ENCODE data around the gene NTSR2.

GRCh38 chr2:11617984-11618707, 51.8 kb downstream of the NTSR2 start:
- no peak for TF ChIP-seq POLR2AphosphoS5 (IDR thresholded peaks at IDR 0.05; ENCODE audit: borderline replicate concordance, low read depth, low read length)
- TF ChIP-seq EZH2 (IDR thresholded peaks at IDR 0.05): no peak
- TF ChIP-seq FOXP2 (optimal IDR thresholded peaks at IDR 0.05; ENCODE audit: control extremely low read depth, extremely low read length, insufficient read depth): no peak
